NCI-H1436 (cell line): Measurements from ENCODE around the gene MROH7.
A peak's percentile ranks its signal among the peaks of the same experiment; 100 is the strongest.

Source experiments
- DNase-seq: peaks from one replicate; lab custom pipeline; 2025; lab: John Stamatoyannopoulos, UW

Gene MROH7

DNA sequence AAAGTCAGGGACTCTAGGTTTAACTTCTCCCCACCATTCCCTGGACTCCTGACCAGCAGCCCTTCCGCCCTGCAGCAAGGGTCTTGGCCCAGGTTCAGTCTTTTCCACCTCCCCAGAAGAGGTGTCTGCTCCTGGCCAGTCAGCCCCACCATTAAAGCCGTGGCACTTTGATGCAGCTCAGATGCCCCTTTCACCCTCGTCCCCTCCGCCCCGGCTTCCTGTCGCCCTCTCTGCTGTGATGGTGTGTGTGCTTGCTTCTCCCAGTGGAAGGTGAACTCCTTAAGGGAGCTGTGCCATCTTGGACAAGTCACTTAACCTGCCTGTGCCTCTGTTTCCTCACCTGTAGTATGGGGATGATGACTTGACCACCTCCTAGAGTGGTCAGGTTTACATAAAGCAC, 56.3 kb downstream of the MROH7 start:
- no peak for DNase-seq

DNA sequence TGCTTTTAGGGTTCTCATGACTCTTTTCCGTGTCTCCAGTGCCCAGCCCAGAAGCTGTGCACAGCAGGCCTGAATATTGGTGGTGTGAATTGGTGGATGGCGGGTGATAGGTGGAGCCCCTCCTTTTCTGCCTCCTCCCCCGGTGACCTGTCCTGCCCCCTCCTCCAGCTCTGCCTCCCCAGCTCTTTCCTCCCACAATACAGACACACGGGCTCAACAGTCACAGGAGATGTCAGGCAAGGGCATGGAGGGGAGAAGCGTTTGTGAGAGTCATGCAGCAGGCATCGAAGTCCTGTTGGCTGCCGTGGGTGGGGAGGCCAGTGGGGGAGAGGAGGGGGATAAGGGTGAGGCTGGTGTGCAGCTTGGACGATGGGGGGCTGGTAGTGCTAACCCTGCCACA, 56.8 kb downstream of the MROH7 start:
- DNase-seq = no peak

DNA sequence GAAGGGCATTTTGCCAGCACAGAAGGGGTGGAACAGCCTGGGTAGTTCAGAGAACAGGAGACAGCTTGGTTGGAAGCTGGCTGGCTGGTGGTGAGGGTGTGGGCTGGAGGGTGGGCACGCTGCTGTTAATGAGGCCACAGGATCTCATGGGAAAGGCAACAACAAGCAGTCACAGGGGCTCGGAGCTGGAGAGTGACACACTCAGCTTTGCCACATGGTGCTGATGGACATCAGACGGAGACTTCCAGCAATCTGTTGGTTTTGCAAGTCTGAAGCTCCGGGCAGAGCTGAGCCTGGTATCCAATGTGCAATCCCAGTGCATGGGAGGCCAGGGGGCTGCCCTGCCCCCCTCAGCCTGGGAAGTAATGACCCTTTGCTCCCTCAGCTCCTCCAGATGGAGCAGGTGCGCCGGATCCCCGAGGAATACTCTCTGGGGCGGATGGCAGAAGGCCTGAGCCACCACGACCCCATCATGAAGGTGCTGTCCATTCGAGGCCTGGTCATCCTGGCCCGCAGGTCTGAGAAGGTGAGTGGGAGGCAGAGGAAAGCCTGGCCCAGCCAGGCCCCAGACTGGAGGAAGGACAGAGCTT, 58.4 kb downstream of the MROH7 start:
- no peak for DNase-seq

DNA sequence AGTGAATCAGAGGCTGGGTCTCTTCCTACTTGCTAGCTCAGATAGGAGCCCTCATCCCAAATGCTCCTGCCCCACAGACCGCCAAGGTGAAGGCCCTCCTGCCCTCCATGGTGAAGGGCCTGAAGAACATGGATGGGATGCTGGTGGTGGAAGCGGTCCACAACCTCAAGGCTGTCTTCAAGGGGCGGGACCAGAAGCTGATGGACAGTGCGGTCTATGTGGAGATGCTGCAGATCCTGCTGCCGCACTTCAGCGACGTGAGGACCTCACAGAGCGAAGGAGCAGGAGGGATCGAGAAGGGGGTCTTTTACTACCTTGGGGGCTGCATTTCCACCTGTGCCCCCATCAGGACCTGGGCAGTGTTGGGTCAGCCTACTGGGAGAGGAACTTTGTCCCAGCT, 59.5 kb downstream of the MROH7 start:
- no peak for DNase-seq

DNA sequence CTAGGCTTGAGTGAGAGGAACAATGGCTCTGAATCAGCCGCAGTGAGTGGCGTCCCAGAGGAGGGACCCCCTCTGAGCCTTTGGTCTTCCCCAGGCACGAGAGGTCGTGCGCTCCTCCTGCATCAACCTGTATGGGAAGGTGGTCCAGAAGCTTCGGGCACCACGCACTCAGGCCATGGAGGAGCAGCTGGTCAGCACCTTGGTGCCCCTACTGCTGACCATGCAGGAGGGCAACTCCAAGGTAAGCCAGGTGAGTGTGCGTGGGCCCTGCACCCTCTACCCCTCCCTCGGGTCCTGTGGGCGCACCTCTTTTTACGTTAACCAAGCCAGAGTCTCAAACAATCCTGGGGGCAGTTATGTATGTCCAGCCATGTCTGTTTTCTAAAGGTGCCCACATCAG, 60.4 kb downstream of the MROH7 start:
- no peak for DNase-seq

DNA sequence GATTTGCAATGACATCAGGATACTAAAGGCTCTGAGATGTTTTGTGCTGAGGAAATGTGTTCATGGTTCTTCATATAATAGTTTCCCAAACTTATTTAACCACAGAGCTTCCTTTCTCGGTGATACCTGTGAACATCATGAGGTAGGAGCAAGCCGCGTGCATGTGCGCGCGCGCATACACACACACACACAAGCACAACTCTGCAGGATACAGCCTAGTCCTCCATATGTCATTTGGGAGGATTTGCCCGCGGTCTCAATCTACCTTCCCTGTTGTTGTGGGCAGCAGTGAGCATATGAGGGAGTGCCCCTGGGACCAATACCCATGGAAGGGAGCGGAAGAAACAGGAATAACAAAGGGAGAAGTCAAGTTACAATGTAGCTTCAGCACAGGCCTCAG, 61.9 kb downstream of the MROH7 start:
- DNase-seq = no peak

DNA sequence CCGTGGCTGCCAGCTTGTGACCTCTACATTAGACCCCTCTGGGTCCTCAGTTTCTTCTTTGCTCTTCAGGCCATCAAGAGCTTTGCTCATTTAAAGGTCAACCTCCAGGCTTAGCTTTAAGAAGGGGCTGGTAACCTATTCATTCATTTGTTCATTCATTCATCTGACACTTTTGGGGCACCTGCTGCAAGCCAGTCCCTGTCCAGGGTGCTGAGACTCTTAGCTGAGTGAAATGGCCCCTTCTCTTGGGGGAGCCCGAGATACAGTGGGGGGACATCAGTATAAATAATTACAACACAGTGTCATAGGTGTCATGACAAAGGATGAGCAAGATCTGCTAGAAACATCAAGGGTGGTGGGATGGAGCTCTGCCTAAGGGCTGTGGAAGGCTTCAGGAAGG, 63.6 kb downstream of the MROH7 start:
- DNase-seq = no peak

DNA sequence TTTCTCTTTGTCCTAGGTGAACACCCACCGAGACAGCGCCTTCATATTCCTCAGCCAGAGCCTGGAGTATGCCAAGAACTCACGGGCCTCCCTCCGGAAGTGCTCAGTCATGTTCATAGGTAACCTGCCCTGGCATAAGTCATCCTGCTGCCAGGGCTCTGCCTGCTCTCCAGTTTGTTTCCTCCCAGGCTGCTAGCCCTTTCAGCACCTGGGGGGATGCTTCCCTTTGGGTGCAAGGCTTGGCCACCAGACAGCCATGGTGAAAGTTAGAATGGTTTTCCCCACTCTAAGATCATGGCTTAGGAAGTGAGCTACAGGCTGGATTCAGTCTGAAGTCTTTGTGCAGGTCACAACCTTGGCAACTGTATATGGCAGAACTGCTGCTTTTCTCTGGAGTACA, 64.8 kb downstream of the MROH7 start:
- no peak for DNase-seq

DNA sequence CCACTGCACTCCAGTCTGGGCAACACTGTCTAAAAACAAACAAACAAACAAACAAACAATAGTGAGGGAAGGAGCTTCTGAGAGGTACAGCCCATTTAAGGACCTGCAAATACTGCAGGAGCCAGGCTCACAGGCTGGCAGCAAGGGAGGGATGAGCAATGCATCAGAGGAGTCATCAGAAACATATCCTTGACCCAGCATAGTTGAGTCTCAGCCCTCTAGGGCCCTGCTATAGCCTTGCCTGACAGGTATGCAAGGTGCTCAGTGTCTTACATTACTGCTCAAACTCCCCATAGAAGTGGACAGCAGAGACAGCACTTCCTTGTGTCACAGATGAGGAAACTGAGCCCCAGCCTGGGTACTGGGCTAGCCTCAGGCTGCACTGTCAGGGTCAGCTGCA, 66.8 kb downstream of the MROH7 start:
- no peak for DNase-seq

DNA sequence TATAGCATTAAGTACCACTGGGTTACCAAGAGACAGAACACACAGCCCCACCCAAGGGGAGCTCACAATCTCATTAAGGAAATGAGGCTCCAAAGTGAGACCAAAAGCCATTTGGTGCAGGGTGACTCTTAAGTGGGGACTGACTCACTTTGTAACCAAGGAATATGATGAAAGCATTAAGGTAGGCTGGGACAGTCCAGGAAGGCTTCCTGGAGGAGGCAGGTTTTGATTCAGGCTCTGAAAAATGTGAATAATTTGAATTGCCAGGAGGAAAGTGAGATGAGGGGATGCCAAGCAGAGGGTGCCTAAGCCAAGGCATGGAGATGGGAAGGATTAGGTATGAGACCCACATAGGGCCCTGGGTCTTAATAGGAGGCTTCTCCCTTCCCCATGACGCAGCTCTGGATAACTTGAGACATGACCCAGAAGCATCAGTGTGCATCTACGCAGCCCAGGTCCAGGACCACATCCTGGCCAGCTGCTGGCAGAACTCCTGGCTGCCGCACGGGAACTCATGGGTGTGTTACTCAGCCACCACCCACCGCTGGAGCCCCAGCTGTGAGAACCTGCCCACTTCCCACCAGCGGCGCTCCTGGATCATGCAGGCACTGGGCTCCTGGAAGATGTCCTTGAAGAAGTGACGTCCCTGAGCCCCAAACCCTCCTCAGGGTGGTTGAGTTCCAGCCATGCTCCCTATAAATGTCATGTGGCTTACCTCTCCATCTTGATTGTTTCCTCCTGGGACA, 68.1 kb downstream of the MROH7 start:
- DNase-seq = no peak

DNA sequence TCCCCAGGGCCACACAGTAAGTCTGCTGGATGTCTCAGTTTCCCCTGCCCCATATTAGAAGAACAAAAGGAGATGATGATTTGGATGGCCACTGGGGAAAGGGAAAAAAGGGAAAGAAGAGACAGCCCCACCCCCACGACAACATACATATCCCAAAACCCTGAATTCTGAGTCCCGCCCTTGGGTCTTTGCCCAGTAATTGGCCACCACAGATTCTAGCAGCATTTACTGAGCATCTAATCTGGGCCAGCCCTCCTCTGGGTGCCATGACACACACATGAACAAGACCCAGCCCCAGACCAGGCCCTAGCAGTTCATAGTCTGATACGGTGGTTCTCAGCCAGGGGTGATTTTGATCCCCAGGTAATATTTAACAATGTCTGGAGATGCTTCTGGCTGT, 68.8 kb downstream of the MROH7 start:
- DNase-seq = no peak

DNA sequence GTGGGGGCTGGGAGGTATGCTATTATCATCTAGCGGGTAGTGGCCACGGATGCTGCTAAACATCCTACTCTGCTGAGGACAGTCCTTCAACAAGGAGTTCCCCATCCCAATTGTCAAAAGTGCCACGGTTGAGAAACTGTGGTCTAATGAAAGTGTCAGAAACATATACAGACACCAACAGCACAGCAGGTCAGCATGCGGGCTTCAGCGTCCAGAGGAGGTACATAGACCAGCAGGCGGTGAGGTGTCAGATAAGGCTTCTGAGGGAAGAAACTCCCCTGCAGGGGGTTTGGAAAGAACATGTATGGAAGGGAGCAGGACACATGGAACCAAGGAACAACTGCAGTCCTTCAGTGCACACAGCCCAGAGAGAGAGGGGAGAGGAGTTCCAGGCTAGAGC, 69.3 kb downstream of the MROH7 start:
- no peak for DNase-seq

DNA sequence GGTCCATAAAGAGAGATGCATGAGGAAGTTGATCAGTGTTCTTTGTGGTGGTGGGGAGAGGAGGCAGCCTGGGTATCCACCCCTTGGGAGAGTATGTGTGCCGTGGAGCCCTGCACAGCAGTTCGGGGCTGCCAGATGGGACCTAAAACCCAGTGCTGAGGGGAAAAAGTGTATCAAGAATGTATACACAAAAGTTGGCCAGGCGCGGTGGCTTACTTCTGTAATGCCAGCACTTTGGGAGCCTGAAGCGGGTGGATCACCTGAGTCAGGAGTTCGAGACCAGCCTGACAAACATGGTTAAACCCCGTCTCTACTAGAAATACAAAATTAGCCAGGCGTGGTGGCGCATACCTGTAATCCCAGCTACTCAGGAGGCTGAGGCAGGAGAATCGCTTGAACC, 70.0 kb downstream of the MROH7 start:
- no peak for DNase-seq

DNA sequence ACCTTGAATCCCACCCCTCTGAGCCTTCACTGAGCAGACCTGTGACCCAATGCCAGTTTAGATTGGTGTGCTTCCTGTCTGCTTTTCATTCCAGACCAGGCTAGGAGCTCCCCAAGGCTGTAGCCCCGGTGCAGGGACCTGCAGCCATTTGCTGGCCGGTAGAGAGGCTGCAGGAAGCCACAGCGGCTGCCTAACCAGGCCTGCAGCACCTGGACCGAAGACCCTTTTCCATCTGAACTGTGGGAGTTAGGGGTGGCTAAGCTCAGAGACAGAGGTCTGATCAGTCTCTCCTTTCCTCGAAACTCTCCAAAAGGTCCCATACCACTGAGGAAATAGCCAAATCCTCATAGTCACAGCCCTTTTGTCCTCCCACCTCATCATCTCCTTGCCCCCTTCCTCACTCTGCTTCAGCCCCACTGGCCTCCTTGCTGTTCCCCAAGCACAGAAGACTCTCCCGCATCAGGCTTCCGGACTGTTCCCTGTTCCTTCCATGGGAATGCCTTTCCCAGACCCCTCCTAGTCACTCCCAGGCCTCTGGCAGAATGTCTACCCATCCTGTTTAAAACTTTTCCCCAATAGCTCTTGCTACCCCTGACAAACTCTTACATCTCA, 73.4 kb downstream of the MROH7 start:
- DNase-seq = no peak

DNA sequence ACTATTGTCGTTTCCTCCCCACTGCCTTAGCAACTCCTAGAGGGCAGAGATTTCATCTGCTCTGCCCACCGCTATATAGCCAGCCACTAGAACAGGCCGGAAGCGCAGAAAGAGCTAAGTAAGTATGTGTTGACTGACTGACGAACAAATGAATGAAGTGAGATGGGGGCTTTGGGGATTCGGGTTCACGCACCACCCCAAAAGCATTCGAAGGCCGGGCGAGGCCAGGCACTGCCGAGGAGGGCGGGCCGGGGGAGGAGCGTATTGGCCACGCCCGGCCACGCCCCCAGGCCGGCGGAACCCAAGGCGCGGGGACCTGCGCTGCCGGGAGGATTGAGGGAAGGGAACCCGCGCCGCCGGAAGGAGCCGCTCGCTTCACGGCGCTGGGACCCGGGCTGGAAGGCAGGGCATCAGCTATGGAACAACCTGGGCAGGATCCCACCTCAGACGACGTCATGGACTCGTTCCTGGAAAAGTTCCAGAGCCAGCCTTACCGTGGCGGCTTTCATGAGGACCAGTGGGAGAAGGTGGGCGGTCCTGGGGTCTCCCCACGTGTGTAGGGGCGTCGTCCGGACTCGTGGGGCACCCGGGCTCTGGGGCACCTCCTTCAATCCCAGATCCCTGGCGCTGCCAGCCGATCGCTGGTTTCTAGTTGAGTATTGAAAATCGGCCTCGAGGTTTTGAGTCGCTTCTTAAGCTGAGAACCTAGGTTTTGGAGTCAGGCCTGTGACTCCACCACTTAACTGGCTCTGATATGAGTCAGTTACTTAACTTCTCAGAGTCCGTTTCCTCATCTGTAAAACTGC, 74.1 kb downstream of the MROH7 start, which contains the start of gene TTC4:
TTC4 (plus strand) TSS at position 369 of the 806 bp plus-strand sequence; CDS start at position 417, 48 bp downstream.
- peak; percentile 87 for DNase-seq

DNA sequence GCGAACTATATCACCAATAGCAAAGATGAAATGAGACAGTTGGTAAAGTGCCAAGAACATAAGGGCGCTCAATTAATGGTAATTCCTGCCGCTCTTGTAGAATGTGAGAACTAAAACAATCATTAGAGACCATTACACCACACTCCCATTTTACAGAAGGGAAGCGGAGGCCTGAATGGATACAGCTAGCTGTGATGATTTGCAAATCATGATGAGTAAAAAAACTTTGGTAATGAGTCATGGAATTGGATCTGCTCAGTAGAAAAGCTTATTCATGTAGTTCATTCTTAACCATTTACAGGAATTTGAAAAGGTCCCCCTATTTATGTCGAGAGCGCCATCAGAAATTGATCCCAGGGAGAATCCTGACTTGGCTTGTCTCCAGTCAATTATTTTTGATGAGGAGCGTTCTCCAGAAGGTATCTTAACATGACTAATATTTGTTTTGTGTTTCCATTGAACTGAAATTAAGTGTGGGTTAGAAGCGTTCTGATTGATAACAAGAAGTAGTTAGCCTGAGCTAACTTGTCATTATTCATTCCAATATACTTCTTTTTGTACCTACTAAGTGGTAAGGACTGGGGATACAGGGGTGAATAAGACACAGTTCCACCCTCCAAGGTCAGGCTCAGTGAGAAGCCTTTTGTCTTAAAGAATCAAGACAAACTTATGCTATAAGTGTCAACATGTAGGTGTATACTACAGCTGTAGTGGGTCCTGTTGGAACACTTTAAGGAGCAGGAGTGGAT, 74.9 kb downstream of the MROH7 start:
- no peak for DNase-seq

DNA sequence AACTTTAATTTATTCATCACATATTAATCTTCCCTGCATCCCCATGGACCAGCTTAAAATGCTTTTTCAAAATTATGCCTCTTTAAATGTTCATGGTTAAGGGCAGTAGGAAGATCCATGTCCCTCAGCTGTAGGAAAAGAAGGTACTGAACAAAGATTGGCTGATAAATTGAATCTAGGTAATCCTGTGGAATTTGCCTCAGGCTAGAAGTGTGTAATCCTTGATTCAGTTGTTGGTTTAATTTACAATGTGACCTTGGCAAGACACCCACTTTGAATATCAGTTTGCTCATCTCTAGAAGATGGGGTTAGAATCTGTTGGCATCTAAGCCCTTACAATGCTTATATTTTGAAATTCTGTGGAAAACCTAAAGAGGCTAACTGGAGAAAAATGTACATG, 80.1 kb downstream of the MROH7 start:
- no peak for DNase-seq

DNA sequence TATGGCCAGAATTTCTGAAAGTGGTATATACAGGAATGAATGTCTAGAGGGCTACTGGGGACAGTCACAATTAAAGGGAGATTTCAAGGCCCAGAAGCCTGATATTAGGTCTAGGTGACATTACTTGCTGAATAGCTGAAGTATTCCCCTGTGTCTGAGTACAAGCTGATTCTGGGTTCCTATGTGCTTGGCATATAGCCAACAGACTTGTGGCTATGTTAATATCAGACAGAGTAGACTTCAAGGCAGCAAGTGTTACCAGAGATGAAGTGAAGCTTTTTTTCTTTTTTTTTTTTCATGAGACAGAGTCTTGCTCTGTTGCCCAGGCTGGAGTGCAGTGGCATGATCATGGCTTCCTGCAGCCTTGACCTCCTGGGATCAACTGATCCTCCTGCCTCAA, 82.4 kb downstream of the MROH7 start:
- no peak for DNase-seq

DNA sequence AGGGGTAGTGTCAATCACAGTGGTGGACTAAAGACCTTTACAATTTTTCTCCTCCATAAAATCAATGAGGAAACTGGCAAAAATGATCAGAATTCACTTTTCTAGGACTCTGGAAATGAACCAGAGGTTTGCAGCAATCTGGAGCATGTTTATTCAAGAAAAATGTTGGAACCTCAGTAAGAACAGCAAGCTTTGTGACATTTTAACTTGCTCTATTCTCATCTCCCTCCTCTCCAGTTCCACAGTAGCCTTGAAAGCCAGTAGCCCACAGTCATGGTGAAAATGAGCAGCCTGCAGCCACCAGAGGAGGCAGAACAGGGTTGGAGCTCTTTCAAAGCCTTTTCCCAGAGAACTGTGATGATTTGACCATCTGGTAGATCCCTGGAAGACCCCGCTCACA, 83.2 kb downstream of the MROH7 start:
- DNase-seq = no peak

DNA sequence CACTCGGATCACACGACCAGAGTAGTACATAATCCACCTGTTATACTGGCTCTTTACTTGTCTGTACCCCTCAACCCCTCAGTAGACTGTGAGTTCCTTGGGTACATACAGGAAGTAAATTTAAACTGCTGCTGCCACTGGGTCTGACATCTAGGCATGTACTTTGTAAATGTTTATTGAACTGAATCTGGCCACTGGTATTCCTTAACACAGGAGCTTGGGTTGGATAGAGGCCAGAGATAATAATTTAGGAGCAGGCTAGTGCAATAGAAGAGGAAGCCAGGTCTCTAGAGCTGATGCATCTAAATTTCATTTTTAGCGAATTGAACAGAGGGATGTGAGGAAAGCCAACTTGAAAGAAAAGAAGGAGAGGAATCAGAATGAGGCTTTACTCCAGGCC, 86.4 kb downstream of the MROH7 start:
- DNase-seq = no peak

DNA sequence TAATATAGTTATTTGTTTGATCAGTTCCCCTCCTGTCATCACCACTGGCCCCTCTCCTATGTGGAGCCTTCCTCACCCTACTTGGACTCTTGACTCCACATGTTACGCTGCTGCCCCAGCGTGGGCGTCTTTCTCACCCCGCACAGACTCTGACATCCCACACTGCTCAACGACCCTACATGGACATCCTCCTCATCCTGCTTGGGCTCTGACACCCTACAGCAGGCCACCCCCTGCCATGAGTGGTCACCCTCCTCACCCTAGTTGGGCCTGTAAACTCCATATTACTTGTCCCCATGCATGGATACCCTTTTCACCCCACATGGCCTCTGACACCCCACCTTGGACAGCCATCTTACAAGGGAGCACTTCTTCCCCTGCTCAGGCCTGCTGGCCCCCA, 95.1 kb downstream of the MROH7 start:
- no peak for DNase-seq

DNA sequence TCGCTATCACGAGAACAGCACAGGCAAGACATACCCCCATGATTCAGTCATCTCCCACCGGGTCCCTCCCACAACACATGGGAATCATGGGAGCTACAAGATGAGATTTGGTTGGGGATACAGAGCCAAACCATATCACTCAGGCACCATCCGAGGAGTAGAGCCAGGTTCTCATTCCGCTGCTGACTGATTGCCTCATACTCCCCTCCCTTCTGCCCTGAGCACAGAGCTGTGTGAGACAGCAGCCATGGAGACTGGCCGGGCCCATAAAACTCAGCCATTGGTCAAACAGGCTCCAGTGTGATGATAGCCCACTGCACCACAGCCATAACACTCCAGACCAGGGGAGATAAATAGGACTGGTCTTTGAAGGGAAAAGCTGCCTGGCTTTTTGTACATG, 96.7 kb downstream of the MROH7 start:
- no peak for DNase-seq
